Right cardiac atrium (tissue), 5 donors: ENCODE results near the gene NPAS1. TPM values are rescaled to one million over a fixed set of nuclear protein-coding genes. Genes with fewer than 3 reads are reported as not detected.

Source experiments
- ATAC-seq, 2 donors: fragments of 200-7000 bp; cut with Tn5 transposase; one replicate each; pipeline versions ENCODE4 v1.8.0 to v1.9.1; 2020; ENCODE audit warnings: moderate library complexity in 2 of 2, mild to moderate bottlenecking in 1 of 2
- DNase-seq, 3 donors: peaks; one replicate each; pipeline ENCODE4 v3.0.0-alpha.2; 2020
- H3K27ac ChIP-seq: one replicate; pipeline ENCODE4 v1.5.1; 2013; ENCODE audit warnings: mild to moderate bottlenecking, low read length, control low read depth, moderate library complexity
- H3K27me3 ChIP-seq: one replicate; pipeline ENCODE4 v1.6.1; 2013; ENCODE audit not compliant: control insufficient read depth, insufficient read depth
- H3K4me1 ChIP-seq: one replicate; pipeline ENCODE4 v1.6.1; 2013; ENCODE audit warnings: low read length; ENCODE audit not compliant: control insufficient read depth, insufficient read depth
- H3K4me3 ChIP-seq: one replicate; pipeline ENCODE4 v1.5.1; 2013; ENCODE audit warnings: low read length, control low read depth
- H3K9me3 ChIP-seq: one replicate; pipeline ENCODE4 v1.6.1; 2013; ENCODE audit warnings: low read length; ENCODE audit not compliant: control insufficient read depth
- WGBS: extraction: QIAGEN DNeasy Blood & Tissue Kit; methylation state at CpG from one replicate; pipeline ENCODE4 v1.1.7; 2013; 5-methylcytosine and 5-hydroxymethylcytosine counted together
- intact Hi-C, 4 donors: fragments of 100-400 bp; cut with DNase I; formaldehyde crosslinking; loops; one replicate each; pipeline versions ENCODE4 v1.11.0 to v1.14.0; 2022 to 2023
- polyA plus RNA-seq: library from polyadenylated mRNA; stranded (reverse); fragments of 200-250 nt; gene quantifications from one replicate; pipeline ENCODE4 v1.2.3, GENCODE V29; 2013
- total RNA-seq, 4 donors: library from RNA; stranded (reverse); fragmentation: NEBNext Ultra II Directional; extraction: Animal tissue kit (Norgen Biotek cat#: 25700); gene quantifications; one replicate each; pipeline ENCODE4 v1.2.1, GENCODE V29; 2021
- donor health status: healthy with polysubstance abuse.
- donor health status: DM: no; HTN: yes; CAD: no.
- donor health status: DM: no; HTN: no; CAD: no.
- donor health status: DM: no; HTN: yes; CAD: no; lungs with severe emphysema.
- donor health status: DM: yes; HTN: yes; CAD: no.

The NPAS1 gene
- total and polyA plus RNA-seq, 5 donors, result 0.24 to 0.91 (median 0.45) TPM

- intact Hi-C loops, result no loop called here
- Histone ChIP-seq H3K4me1 (peaks cover 3% of the 10 kb centered on the region), H3K4me3 (peak overlapping the region; percentile 34), H3K9me3 (no peaks in the 10 kb centered on the region), H3K27ac (no peak overlapping the region), H3K27me3 (no peaks in the 10 kb centered on the region)
- WGBS, result 1% methylated on average over 37 of the region's 37 CpGs
- DNase-seq (peak in 2 of 3 donors; percentile 42 to 70), ATAC-seq (peak; percentile 14 to 30)
These were observed 1.4 kb downstream of the NPAS1 start for GRCh38 chr19:47020992-47021496.

GRCh38 chr19:47021536-47022139 lies 2.0 kb downstream of the NPAS1 start:
- H3K4me3 ChIP-seq, result peak overlapping the region; percentile 28
- DNase-seq (no peak), ATAC-seq (peak in 1 of 2 donors; percentile 7)
- no peak overlapping the region for H3K27ac ChIP-seq
- intact Hi-C loops, result no loop called here
- 13% methylated on average over 50 of the region's 50 CpGs for whole genome bisulfite sequencing
- H3K9me3 ChIP-seq, result no peaks in the 10 kb centered on the region
- H3K4me1 ChIP-seq, result peaks cover 3% of the 10 kb centered on the region
- H3K27me3 ChIP-seq, result no peaks in the 10 kb centered on the region

- H3K27me3 ChIP-seq, result no peaks in the 10 kb centered on the region
These were observed 2.5 kb downstream of the NPAS1 start for GRCh38 chr19:47022140-47022536.

GRCh38 chr19:47022541-47023447 lies 3.2 kb downstream of the NPAS1 start:
- Histone ChIP-seq H3K27me3 (no peaks in the 10 kb centered on the region), H3K9me3 (no peaks in the 10 kb centered on the region), H3K4me3 (no peak overlapping the region), H3K4me1 (peaks cover 3% of the 10 kb centered on the region), H3K27ac (no peak overlapping the region)
- WGBS, result 21% methylated on average over 33 of the region's 33 CpGs
- DNase-seq, result no peak
- no peak for ATAC-seq
- intact Hi-C loops, result no loop called here

More at GRCh38 chr19:47022140-47022536, 2.5 kb downstream of the NPAS1 start:
- Histone ChIP-seq H3K4me1 (peaks cover 3% of the 10 kb centered on the region), H3K9me3 (no peaks in the 10 kb centered on the region), H3K4me3 (no peak overlapping the region), H3K27ac (no peak overlapping the region)
- no peak for ATAC-seq
- DNase-seq, result no peak
- WGBS, result 45% methylated on average over 14 of the region's 14 CpGs
- intact Hi-C loops, result no loop called here

- ATAC-seq (no peak), DNase-seq (no peak)
- H3K9me3 ChIP-seq, result no peaks in the 10 kb centered on the region
- H3K27me3 ChIP-seq, result no peaks in the 10 kb centered on the region
- H3K27ac ChIP-seq, result no peak overlapping the region
- peaks cover 3% of the 10 kb centered on the region for H3K4me1 ChIP-seq
- no peak overlapping the region for H3K4me3 ChIP-seq
- intact Hi-C loops, result no loop called here
- 53% methylated on average over 7 of the region's 7 CpGs for WGBS
These were observed 3.8 kb downstream of the NPAS1 start for GRCh38 chr19:47023448-47023794.

GRCh38 chr19:47024502-47024901 lies 4.9 kb downstream of the NPAS1 start:
- no peak for ATAC-seq
- Histone ChIP-seq H3K27me3 (no peaks in the 10 kb centered on the region), H3K4me1 (peaks cover 3% of the 10 kb centered on the region), H3K9me3 (no peaks in the 10 kb centered on the region), H3K27ac (no peak overlapping the region), H3K4me3 (no peak overlapping the region)
- 86% methylated on average over 5 of the region's 5 CpGs for WGBS
- no peak for DNase-seq
- intact Hi-C loops, result no loop called here

- WGBS, result 89% methylated on average over 2 of the region's 2 CpGs
- intact Hi-C loops, result no loop called here
- ATAC-seq (peak in 1 of 2 donors; percentile 12), DNase-seq (no peak)
- H3K27me3 ChIP-seq, result no peaks in the 10 kb centered on the region
- H3K27ac ChIP-seq, result no peak overlapping the region
- H3K4me3 ChIP-seq, result no peak overlapping the region
- no peaks in the 10 kb centered on the region for H3K4me1 ChIP-seq
- H3K9me3 ChIP-seq, result no peaks in the 10 kb centered on the region
These were observed 6.5 kb downstream of the NPAS1 start for GRCh38 chr19:47026156-47026555.

GRCh38 chr19:47026889-47027288 lies 7.3 kb downstream of the NPAS1 start:
- no peak for ATAC-seq

GRCh38 chr19:47027586-47028088 lies 8.0 kb downstream of the NPAS1 start:
- H3K27me3 ChIP-seq, result no peaks in the 10 kb centered on the region

More at GRCh38 chr19:47026889-47027288, 7.3 kb downstream of the NPAS1 start:
- H3K4me3 ChIP-seq, result no peak overlapping the region
- 91% methylated on average over 8 of the region's 8 CpGs for WGBS
- peak in 1 of 3 donors; percentile 18 for DNase-seq
- no peaks in the 10 kb centered on the region for H3K4me1 ChIP-seq
- H3K9me3 ChIP-seq, result no peaks in the 10 kb centered on the region
- no peak overlapping the region for H3K27ac ChIP-seq
- intact Hi-C loops, result no loop called here
- H3K27me3 ChIP-seq, result no peaks in the 10 kb centered on the region

GRCh38 chr19:47028195-47028601 lies 8.6 kb downstream of the NPAS1 start:
- H3K9me3 ChIP-seq, result no peaks in the 10 kb centered on the region
- ATAC-seq (no peak), DNase-seq (no peak)
- no peaks in the 10 kb centered on the region for H3K27me3 ChIP-seq
- 15% methylated on average over 14 of the region's 14 CpGs for WGBS
- intact Hi-C loops, result no loop called here
- H3K4me3 ChIP-seq, result no peak overlapping the region
- H3K27ac ChIP-seq, result no peak overlapping the region
- no peaks in the 10 kb centered on the region for H3K4me1 ChIP-seq

More at GRCh38 chr19:47027586-47028088, 8.0 kb downstream of the NPAS1 start:
- no peak overlapping the region for H3K27ac ChIP-seq
- no peak for ATAC-seq
- no peak for DNase-seq
- H3K4me3 ChIP-seq, result no peak overlapping the region
- H3K4me1 ChIP-seq, result no peaks in the 10 kb centered on the region
- intact Hi-C loops, result no loop called here
- H3K9me3 ChIP-seq, result no peaks in the 10 kb centered on the region
- 31% methylated on average over 12 of the region's 12 CpGs for WGBS
